MCF 10A (cell line): ENCODE measurements around the gene PPIB. TPM values are rescaled to one million over a fixed set of nuclear protein-coding genes. Genes with fewer than 3 reads are reported as not detected.

Source experiments
- BruUV-seq: library from RNA; stranded (reverse); fragments of 400-500 nt; replicated peaks from 2 replicates; lab custom pipeline; 2021; lab: Mats Ljungman, UMichigan
- CTCF ChIA-PET: fragments of 300-600 bp; sonication (Branson Sonifier 250); formaldehyde crosslinking; extraction: SDS; loops from one replicate; lab custom pipeline; 2021; ENCODE audit warnings: antibody characterized with exemption, inconsistent platforms; lab: Yijun Ruan, JAX
- POLR2A ChIA-PET: fragments of 300-600, 350-650 bp; sonication (Branson Sonifier 250); formaldehyde crosslinking; extraction: SDS; loops from one replicate; lab custom pipeline; 2020; ENCODE audit warnings: antibody characterized with exemption, inconsistent platforms; lab: Yijun Ruan, JAX
- DNase-seq: peaks from one replicate; pipeline ENCODE4 v3.0.0-alpha.2; 2018; ENCODE audit not compliant: unreplicated experiment
- H3K27ac Mint-ChIP-seq: one replicate; pipeline ENCODE4 v1.8.0; 2022; ENCODE audit warnings: mild to moderate bottlenecking, low read depth, mixed read lengths; ENCODE audit not compliant: unreplicated experiment
- H3K27me3 Mint-ChIP-seq: one replicate; pipeline ENCODE4 v1.8.0; 2022; ENCODE audit warnings: mixed read lengths; ENCODE audit not compliant: insufficient read depth, unreplicated experiment
- H3K36me3 Mint-ChIP-seq: one replicate; pipeline ENCODE4 v1.8.0; 2022; ENCODE audit warnings: mild to moderate bottlenecking, moderate library complexity, mixed read lengths; ENCODE audit not compliant: insufficient read depth, unreplicated experiment
- H3K4me1 Mint-ChIP-seq: one replicate; pipeline ENCODE4 v1.8.0; 2022; ENCODE audit warnings: mixed read lengths; ENCODE audit not compliant: insufficient read depth, unreplicated experiment
- H3K4me3 Mint-ChIP-seq: one replicate; pipeline ENCODE4 v1.8.0; 2022; ENCODE audit warnings: mild to moderate bottlenecking, moderate library complexity, mixed read lengths; ENCODE audit not compliant: unreplicated experiment
- H3K9me3 Mint-ChIP-seq: one replicate; pipeline ENCODE4 v1.8.0; 2022; ENCODE audit warnings: mixed read lengths; ENCODE audit not compliant: unreplicated experiment
- CTCF ChIP-seq: fragments of 200-600 bp; IDR thresholded peaks from one replicate; pipeline ENCODE4 v1.8.0; 2022; ENCODE audit warnings: antibody characterized with exemption, mild to moderate bottlenecking; ENCODE audit not compliant: unreplicated experiment
- intact Hi-C: fragments of 100-400 bp; cut with micrococcal nuclease; formaldehyde crosslinking; loops from 2 replicates; pipeline ENCODE4 v1.14.1; 2022
- total RNA-seq: library from RNA; stranded (reverse); gene quantifications from 2 replicates; pipeline ENCODE4 v1.2.3, GENCODE V29; 2022

Gene PPIB
- total RNA-seq, 1 experiment from 2014 or later: 874 TPM

- Mint-ChIP-seq H3K27me3 (no peaks in the 10 kb centered on the region), H3K27ac (no peak overlapping the region), H3K9me3 (no peaks in the 10 kb centered on the region), H3K4me1 (peaks cover 7% of the 10 kb centered on the region), H3K4me3 (no peak overlapping the region), H3K36me3 (peaks cover 27% of the 10 kb centered on the region)
- intact Hi-C loops: loop anchor here (1.0 kb wide), 2 partner anchors 146 to 471 kb away; partner anchors contain the start of gene CSNK1G1
- peak; percentile 35 for DNase-seq
- BruUV-seq: no TSS peak
- ChIA-PET CTCF (interaction anchor here (0.6 to 1.6 kb wide), 7 partner anchors 34 to 444 kb away, joined by 3 to 6 read pairs (median 3); no protein-coding TSS in a partner anchor), POLR2A (interaction anchor here (0.6 to 1.6 kb wide), 5 partner anchors 11 to 251 kb away, joined by 3 to 5 read pairs (median 3); partner anchors contain the start of genes TRIP4 and ZNF609)
- peak; percentile 43 for TF ChIP-seq CTCF
Observed at GRCh38 chr15:64209680-64210334, 47.0 kb upstream of the PPIB start.

GRCh38 chr15:64205202-64205601, 42.4 kb upstream of the PPIB start:
- H3K27me3 Mint-ChIP-seq: no peaks in the 10 kb centered on the region
- CTCF ChIA-PET: interaction anchor here (0.5 to 1.6 kb wide), 3 partner anchors 11 to 259 kb away, joined by 3 to 9 read pairs (median 3); partner anchors contain the start of gene CSNK1G1
- BruUV-seq: no TSS peak
- DNase-seq: no peak
- no peaks in the 10 kb centered on the region for H3K9me3 Mint-ChIP-seq
- H3K4me3 Mint-ChIP-seq: no peak overlapping the region
- H3K4me1 Mint-ChIP-seq: no peaks in the 10 kb centered on the region
- H3K27ac Mint-ChIP-seq: no peak overlapping the region
- TF ChIP-seq CTCF: no peak
- POLR2A ChIA-PET: interaction anchor here (0.8 kb wide), 1 partner anchor 151 kb away, joined by 3 read pairs; the partner anchor contains the start of gene CSNK1G1
- H3K36me3 Mint-ChIP-seq: peaks cover 49% of the 10 kb centered on the region
- intact Hi-C loops: no loop called here

- H3K27me3 Mint-ChIP-seq: no peaks in the 10 kb centered on the region
- intact Hi-C loops: no loop called here
- H3K9me3 Mint-ChIP-seq: no peaks in the 10 kb centered on the region
- H3K4me1 Mint-ChIP-seq: no peaks in the 10 kb centered on the region
- peaks cover 61% of the 10 kb centered on the region for H3K36me3 Mint-ChIP-seq
- TF ChIP-seq CTCF: no peak
- DNase-seq: no peak
- no peak overlapping the region for H3K27ac Mint-ChIP-seq
- no TSS peak for BruUV-seq
- POLR2A ChIA-PET: interaction anchor here (0.6 kb wide), 1 partner anchor 161 kb away, joined by 3 read pairs; no protein-coding TSS in a partner anchor
- H3K4me3 Mint-ChIP-seq: no peak overlapping the region
- CTCF ChIA-PET: interaction anchor here (1.1 to 1.3 kb wide), 2 partner anchors 8 to 483 kb away, joined by 3 to 4 read pairs; no protein-coding TSS in a partner anchor
Observed at GRCh38 chr15:64197425-64197824, 34.6 kb upstream of the PPIB start.

GRCh38 chr15:64193971-64194370, 31.1 kb upstream of the PPIB start:
- Mint-ChIP-seq H3K27ac (no peak overlapping the region), H3K4me3 (no peak overlapping the region), H3K36me3 (peaks cover 56% of the 10 kb centered on the region), H3K27me3 (no peaks in the 10 kb centered on the region), H3K9me3 (no peaks in the 10 kb centered on the region), H3K4me1 (no peaks in the 10 kb centered on the region)
- no peak for DNase-seq
- TF ChIP-seq CTCF: no peak
- ChIA-PET CTCF (interaction anchor here (0.6 kb wide), 1 partner anchor 157 kb away, joined by 3 read pairs; no protein-coding TSS in a partner anchor), POLR2A (interaction anchor here (0.7 kb wide), 2 partner anchors 22 to 151 kb away, joined by 3 read pairs; no protein-coding TSS in a partner anchor)
- intact Hi-C loops: no loop called here
- no TSS peak for BruUV-seq
